ENCODE results near the gene C1QB. TPM values are rescaled to one million over a fixed set of nuclear protein-coding genes. Genes with fewer than 3 reads are reported as not detected.

Gene C1QB
- total and polyA plus RNA-seq, 2 of the 8 experiments (the other 6 are each of a cell fraction or from before 2014, with no cell fraction given): not detected

DNA sequence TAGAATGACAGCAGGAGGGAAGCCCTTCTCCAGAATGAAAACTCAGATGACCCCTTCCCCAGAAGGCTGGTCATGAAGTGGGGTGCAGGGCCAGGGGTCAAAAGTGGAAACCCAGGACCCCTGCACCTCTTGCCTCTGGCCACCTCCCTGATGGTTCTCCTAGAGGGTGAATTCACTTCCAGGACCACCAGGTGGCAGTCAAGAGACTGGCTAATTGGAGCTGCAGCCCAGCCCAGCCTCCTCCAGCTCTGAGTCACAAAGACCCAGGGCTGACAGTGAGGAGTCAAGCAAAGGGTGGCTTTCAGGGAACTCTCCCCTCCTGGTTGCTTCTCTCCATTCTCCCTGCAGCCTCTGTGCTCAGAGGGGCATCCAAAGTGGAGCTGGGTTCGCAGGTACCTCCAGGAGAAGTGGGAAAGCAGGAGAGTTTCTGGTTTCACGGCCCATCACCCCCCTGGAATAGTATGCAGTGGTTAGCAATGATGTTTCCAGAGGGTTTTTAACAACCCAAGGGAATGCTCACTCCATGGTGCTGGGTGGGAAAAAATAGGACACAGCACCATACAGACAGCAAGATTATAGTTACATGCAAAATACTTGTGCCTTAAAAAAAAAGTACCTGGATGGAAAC is 51.5 kb downstream of the C1QB start (continued):
- TF ChIP-seq, protein P1, sequence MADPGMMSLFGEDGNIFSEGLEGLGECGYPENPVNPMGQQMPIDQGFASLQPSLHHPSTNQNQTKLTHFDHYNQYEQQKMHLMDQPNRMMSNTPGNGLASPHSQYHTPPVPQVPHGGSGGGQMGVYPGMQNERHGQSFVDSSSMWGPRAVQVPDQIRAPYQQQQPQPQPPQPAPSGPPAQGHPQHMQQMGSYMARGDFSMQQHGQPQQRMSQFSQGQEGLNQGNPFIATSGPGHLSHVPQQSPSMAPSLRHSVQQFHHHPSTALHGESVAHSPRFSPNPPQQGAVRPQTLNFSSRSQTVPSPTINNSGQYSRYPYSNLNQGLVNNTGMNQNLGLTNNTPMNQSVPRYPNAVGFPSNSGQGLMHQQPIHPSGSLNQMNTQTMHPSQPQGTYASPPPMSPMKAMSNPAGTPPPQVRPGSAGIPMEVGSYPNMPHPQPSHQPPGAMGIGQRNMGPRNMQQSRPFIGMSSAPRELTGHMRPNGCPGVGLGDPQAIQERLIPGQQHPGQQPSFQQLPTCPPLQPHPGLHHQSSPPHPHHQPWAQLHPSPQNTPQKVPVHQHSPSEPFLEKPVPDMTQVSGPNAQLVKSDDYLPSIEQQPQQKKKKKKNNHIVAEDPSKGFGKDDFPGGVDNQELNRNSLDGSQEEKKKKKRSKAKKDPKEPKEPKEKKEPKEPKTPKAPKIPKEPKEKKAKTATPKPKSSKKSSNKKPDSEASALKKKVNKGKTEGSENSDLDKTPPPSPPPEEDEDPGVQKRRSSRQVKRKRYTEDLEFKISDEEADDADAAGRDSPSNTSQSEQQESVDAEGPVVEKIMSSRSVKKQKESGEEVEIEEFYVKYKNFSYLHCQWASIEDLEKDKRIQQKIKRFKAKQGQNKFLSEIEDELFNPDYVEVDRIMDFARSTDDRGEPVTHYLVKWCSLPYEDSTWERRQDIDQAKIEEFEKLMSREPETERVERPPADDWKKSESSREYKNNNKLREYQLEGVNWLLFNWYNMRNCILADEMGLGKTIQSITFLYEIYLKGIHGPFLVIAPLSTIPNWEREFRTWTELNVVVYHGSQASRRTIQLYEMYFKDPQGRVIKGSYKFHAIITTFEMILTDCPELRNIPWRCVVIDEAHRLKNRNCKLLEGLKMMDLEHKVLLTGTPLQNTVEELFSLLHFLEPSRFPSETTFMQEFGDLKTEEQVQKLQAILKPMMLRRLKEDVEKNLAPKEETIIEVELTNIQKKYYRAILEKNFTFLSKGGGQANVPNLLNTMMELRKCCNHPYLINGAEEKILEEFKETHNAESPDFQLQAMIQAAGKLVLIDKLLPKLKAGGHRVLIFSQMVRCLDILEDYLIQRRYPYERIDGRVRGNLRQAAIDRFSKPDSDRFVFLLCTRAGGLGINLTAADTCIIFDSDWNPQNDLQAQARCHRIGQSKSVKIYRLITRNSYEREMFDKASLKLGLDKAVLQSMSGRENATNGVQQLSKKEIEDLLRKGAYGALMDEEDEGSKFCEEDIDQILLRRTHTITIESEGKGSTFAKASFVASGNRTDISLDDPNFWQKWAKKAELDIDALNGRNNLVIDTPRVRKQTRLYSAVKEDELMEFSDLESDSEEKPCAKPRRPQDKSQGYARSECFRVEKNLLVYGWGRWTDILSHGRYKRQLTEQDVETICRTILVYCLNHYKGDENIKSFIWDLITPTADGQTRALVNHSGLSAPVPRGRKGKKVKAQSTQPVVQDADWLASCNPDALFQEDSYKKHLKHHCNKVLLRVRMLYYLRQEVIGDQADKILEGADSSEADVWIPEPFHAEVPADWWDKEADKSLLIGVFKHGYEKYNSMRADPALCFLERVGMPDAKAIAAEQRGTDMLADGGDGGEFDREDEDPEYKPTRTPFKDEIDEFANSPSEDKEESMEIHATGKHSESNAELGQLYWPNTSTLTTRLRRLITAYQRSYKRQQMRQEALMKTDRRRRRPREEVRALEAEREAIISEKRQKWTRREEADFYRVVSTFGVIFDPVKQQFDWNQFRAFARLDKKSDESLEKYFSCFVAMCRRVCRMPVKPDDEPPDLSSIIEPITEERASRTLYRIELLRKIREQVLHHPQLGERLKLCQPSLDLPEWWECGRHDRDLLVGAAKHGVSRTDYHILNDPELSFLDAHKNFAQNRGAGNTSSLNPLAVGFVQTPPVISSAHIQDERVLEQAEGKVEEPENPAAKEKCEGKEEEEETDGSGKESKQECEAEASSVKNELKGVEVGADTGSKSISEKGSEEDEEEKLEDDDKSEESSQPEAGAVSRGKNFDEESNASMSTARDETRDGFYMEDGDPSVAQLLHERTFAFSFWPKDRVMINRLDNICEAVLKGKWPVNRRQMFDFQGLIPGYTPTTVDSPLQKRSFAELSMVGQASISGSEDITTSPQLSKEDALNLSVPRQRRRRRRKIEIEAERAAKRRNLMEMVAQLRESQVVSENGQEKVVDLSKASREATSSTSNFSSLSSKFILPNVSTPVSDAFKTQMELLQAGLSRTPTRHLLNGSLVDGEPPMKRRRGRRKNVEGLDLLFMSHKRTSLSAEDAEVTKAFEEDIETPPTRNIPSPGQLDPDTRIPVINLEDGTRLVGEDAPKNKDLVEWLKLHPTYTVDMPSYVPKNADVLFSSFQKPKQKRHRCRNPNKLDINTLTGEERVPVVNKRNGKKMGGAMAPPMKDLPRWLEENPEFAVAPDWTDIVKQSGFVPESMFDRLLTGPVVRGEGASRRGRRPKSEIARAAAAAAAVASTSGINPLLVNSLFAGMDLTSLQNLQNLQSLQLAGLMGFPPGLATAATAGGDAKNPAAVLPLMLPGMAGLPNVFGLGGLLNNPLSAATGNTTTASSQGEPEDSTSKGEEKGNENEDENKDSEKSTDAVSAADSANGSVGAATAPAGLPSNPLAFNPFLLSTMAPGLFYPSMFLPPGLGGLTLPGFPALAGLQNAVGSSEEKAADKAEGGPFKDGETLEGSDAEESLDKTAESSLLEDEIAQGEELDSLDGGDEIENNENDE (IDR thresholded peaks at IDR 0.05; ENCODE audit: insufficient replicate concordance, low read length): no peak
- no peak for TF ChIP-seq TAF1 (IDR thresholded peaks at IDR 0.05; ENCODE audit: low read depth, low read length)
- 0 out of 4 replicates have a peak, but pooled peaks of 1 of the 2 experiments have one; percentile 26 for TF ChIP-seq SIN3A (conservative IDR thresholded peaks at IDR 0.05 in 1 of 2, IDR thresholded peaks at IDR 0.05 in 1 of 2; ENCODE audit: low read depth in 1 of 2, low read length in 2 of 2)
- TF ChIP-seq CHD2 (IDR thresholded peaks at IDR 0.05; ENCODE audit: low read length): no peak
- no peak for TF ChIP-seq TBP (IDR thresholded peaks at IDR 0.05; ENCODE audit: low read depth, low read length)
- TF ChIP-seq SIRT6 (IDR thresholded peaks at IDR 0.05; ENCODE audit: low read length): no peak
- no peak for TF ChIP-seq CREB1 (IDR thresholded peaks at IDR 0.05)
- TF ChIP-seq JUND (IDR thresholded peaks at IDR 0.05; ENCODE audit: low read length): peak; percentile 70; the same call in 1 of the 2 replicates
- TF ChIP-seq CHD1 (IDR thresholded peaks at IDR 0.05; ENCODE audit: low read depth, low read length): no peak
- TF ChIP-seq NRF1 (IDR thresholded peaks at IDR 0.05; ENCODE audit: low read depth, low read length): no peak
- TF ChIP-seq RAD21 (IDR thresholded peaks at IDR 0.05 in 1 of 2, conservative IDR thresholded peaks at IDR 0.05 in 1 of 2; ENCODE audit: low read depth in 2 of 2, low read length in 2 of 2): peak; percentile 84 to 87
